GM18507 (cell line): Measurements from ENCODE around the gene EEF1A1.
"Not testable (repeated sequence)": the region's sequence is repeated elsewhere in the genome, so short reads cannot be mapped to it uniquely, and the experiment has no call there.

ENCODE experiments used
- DNase-seq: peaks from one replicate; pipeline ENCODE4 v3.0.0; 2011; ENCODE audit warnings: low read depth; ENCODE audit not compliant: insufficient read length; ENCODE audit errors: extremely low spot score
- FAIRE-seq: peaks from 2 replicates; lab custom pipeline; 2011; peaks lifted over from hg19 to GRCh38; lab: Jason Lieb, UNC

The EEF1A1 gene

GRCh38 chr6:73511796-73512195 is 9.0 kb downstream of the EEF1A1 start:
- DNase-seq (no peak), FAIRE-seq (no peak)

GRCh38 chr6:73509851-73510250 is 11.0 kb downstream of the EEF1A1 start:
- DNase-seq, result no peak
- no peak for FAIRE-seq

- DNase-seq (no peak), FAIRE-seq (no peak)
Observed at GRCh38 chr6:73508776-73509175, 12.1 kb downstream of the EEF1A1 start.

GRCh38 chr6:73506246-73506645 is 14.6 kb downstream of the EEF1A1 start:
- FAIRE-seq, result no peak

GRCh38 chr6:73505705-73506104 is 15.1 kb downstream of the EEF1A1 start:
- FAIRE-seq, DNase-seq: not testable (repeated sequence)

More at GRCh38 chr6:73506246-73506645, 14.6 kb downstream of the EEF1A1 start:
- DNase-seq, result no peak

- DNase-seq (no peak), FAIRE-seq (no peak)
Observed at GRCh38 chr6:73505142-73505541, 15.7 kb downstream of the EEF1A1 start.

GRCh38 chr6:73504160-73504559 is 16.7 kb downstream of the EEF1A1 start:
- no peak for FAIRE-seq
- no peak for DNase-seq

- no peak for DNase-seq
Observed at GRCh38 chr6:73503027-73503772, 17.6 kb downstream of the EEF1A1 start.

GRCh38 chr6:73497915-73498314 is 22.9 kb downstream of the EEF1A1 start:
- DNase-seq, result no peak
- no peak for FAIRE-seq

More at GRCh38 chr6:73503027-73503772, 17.6 kb downstream of the EEF1A1 start:
- no peak for FAIRE-seq

GRCh38 chr6:73491377-73491776 is 29.5 kb downstream of the EEF1A1 start:
- DNase-seq, result no peak
- no peak for FAIRE-seq

- FAIRE-seq, result no peak
- no peak for DNase-seq
Observed at GRCh38 chr6:73487473-73487872, 33.4 kb downstream of the EEF1A1 start.

GRCh38 chr6:73484438-73484837 is 36.4 kb downstream of the EEF1A1 start:
- DNase-seq (no peak), FAIRE-seq (no peak)

GRCh38 chr6:73481969-73482368 is 38.9 kb downstream of the EEF1A1 start:
- DNase-seq (no peak), FAIRE-seq (no peak)

- DNase-seq (no peak), FAIRE-seq (no peak)
Observed at GRCh38 chr6:73477407-73477806, 43.4 kb downstream of the EEF1A1 start.

GRCh38 chr6:73476723-73477122 is 44.1 kb downstream of the EEF1A1 start:
- FAIRE-seq, result no peak
- DNase-seq, result no peak

- FAIRE-seq, result peak; percentile 97
- peak; percentile 5 for DNase-seq
Observed at GRCh38 chr6:73471686-73472290, 49.0 kb downstream of the EEF1A1 start.
